Lung microvascular endothelial cell (primary cell): ENCODE results near the gene GRPEL1. TPM values are rescaled to one million over a fixed set of nuclear protein-coding genes. Genes with fewer than 3 reads are reported as not detected.

ENCODE experiments used
- DNase-seq, 2 donors: peaks; one replicate each; pipeline versions ENCODE4 v3.0.0 to v3.0.0-alpha.2; 2010; ENCODE audit warnings: low read depth in 2 of 2
- total RNA-seq: library from RNA; depleted of rRNA; stranded (reverse); fragments of >200 nt; gene quantifications from 2 replicates; pipeline ENCODE4 v1.2.1, GENCODE V29; 2014

GRPEL1 gene
- total RNA-seq, 1 donor from 2014 or later = 21.6 TPM

DNA sequence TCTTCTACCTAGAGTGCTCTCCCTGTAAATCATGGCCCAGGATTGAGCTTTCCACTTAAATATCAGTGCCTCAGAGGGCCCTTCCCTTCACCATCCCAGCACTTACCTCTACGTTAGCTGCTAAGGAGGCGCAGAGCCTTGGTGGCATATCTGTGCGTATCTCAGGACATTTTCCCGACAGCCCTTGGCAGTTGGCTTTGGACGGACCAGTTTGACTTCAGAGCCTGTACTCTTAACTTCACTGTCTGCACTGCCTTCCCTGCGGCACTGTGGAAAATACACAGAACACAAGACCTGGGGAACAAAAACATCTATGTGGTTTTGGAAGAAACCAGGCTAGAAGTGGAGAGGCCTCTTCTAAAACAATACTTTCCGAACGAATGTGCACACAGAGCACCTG is 22.3 kb downstream of the GRPEL1 start:
- DNase-seq = no peak

GRCh38 chr4:7044137-7044930 is 23.5 kb downstream of the GRPEL1 start:
- peak; percentile 13 to 17 for DNase-seq

DNA sequence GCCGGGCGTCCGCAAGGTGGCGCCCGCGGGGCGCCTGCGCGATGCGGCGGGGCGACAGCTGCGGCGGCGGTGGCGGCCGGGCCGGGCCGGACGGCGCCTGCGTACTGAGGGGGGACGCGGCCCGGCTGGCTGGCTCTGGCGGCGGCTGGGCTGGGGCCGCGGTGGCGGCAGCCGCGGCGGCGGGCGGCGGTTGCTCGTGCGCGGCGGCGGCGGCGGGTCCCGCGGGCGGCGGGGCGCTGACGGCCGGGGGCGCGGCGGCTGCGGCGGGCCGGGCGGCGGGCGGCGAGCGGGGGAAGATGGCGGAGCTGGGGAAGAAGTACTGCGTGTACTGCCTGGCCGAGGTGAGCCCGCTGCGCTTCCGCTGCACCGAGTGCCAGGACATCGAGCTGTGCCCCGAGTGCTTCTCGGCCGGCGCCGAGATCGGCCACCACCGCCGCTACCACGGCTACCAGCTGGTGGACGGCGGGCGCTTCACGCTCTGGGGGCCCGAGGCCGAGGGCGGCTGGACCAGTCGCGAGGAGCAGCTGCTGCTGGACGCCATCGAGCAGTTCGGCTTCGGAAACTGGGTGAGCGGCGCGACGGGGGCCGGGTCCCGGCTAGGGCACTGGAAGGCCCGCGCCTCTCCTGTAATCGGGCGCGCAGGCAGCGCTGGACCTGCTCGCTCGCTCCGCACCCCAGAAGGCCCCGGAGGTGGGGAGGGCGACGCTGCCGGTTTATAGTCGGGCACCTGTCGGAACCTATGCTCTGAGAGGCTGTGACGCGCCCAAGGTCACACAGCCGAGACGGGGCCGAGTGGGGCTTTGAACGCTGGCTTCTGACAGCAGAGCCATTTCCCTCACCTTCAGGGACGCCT is 24.4 kb downstream of the GRPEL1 start, which contains the start of gene TADA2B:
Gene TADA2B, plus strand, starts transcription at position 89 of the 853 bp plus-strand sequence. Its CDS starts 208 bp downstream, at position 297.
- peak; percentile 62 to 63 for DNase-seq

GRCh38 chr4:7042503-7043283 is 25.2 kb downstream of the GRPEL1 start:
- peak; percentile 99 for DNase-seq

GRCh38 chr4:7041801-7042502 is 25.9 kb downstream of the GRPEL1 start:
- no peak for DNase-seq

- no peak for DNase-seq
Observed at GRCh38 chr4:7041246-7041645, 26.6 kb downstream of the GRPEL1 start.

- DNase-seq = no peak
Observed at GRCh38 chr4:7040765-7041164, 27.1 kb downstream of the GRPEL1 start.

DNA sequence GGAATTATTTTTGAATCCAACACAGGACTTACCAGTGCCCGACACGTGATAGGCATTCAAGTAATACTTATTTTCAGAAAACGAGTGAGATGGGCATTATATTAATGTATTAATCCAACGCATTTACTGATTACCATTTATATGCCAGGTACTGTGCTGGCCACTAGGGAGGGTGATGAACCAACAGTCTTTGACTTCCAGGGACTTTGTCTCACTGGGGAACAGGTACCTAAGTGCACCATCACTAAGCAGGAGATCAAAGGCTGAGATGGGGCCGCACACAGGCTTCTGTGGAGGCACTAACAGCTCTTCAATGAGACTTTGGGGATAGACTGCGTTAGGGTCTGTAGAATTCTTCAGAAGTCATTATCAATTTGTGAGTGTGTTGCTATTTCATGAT is 30.4 kb downstream of the GRPEL1 start:
- no peak for DNase-seq

GRCh38 chr4:7034262-7035081 is 33.4 kb downstream of the GRPEL1 start:
- no peak for DNase-seq

- no peak for DNase-seq
Observed at GRCh38 chr4:7032596-7032995, 35.3 kb downstream of the GRPEL1 start.

DNA sequence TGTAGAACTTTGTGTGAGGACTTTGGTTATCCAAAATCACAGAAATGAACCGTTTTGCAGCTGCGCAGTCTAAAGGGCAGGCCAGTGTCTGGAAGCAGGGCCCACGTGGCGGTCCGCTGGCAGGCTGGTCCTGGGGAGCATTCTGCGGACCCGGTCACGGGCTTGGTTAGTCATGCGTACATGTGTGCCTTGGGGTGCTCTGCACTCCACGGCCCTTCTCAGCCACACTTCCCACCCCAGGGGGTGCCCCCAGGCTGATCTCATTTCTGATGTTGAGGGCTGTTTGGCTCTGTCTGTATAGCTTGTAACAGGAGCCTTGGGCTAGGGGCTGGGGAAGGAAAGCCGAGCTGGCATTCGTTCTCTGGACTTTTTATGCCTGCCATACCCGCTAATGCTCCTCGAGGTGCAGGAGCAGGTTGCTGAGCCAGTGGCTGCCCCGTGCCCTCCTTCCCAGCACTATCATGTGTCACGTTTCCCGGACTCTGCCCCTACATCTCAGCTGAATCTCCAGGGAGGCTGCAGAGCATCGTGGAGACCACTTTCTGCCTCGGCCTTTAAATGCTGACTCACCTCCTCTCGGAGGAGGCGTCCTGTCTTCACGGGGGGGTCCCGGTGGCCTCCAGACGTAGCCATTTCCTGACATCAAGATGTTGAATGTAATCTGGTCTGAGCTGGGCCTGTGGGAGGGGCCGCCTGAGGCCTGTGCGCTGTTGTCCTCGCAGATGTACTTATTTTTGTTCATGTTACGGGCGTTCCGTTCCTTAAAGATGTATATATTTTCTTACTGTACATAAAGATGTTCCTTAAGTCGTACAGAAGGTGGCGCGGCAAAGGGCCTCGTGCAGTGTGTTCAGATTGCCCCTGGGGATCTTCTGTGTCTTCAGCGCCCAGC is 36.1 kb downstream of the GRPEL1 start:
- peak in 1 of 2 donors; percentile 44 for DNase-seq

- DNase-seq = no peak
Observed at GRCh38 chr4:7030856-7031255, 37.0 kb downstream of the GRPEL1 start.

DNA sequence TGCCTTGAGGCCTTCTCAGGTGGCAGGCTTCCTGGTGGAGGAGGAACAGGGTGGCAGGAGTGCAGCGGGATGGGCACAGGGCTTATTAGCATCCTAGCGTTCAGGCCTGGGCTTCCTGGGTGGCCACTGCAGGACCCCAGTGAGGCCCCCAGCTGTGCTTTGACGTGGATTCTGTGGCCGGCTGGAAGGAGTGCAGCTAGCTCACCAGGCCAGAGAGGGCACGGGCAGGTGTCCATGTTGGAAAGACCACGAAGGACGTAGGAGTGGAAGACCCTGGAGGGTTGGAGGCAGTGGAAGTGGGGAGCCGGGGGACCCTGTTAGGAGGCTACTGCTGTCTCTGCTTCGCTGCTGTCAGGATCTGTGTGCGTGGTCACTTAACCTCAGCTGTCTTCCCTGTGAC is 37.9 kb downstream of the GRPEL1 start:
- DNase-seq = no peak

DNA sequence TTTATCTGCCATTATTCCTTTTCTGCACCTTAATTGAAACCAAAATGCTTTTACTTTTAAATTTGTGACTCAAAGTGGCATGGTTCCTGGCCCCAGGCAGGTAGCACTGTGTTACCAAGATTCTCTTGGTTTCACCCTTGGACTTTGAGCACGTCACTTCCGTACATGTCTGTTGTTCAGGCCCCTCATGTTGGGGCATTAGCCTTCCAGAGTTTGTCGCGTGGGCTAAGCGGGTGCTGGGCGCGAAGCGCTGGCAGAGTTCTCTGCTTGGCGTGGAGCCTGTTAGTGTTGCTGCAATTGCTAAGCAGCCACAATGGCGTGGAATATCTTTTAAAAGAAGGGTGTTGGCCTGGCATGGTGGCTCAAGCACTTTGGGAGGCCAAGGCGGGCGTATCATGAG is 38.7 kb downstream of the GRPEL1 start:
- no peak for DNase-seq

DNA sequence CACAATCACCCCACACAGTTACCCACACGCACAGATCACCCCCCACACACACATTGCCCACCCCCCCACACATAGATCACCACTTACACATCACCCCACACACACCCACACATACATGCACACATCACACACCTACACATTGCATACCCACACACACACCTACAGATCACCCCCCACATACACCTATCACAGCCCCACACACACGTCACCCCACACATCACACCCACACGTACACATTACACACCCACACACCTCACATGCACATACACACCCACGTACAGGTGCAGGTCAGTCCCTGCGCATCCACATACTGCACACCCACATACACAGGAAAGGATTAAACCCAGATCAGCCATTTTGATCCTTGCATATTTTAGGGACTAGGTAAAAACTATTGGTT is 40.0 kb downstream of the GRPEL1 start:
- no peak for DNase-seq

DNA sequence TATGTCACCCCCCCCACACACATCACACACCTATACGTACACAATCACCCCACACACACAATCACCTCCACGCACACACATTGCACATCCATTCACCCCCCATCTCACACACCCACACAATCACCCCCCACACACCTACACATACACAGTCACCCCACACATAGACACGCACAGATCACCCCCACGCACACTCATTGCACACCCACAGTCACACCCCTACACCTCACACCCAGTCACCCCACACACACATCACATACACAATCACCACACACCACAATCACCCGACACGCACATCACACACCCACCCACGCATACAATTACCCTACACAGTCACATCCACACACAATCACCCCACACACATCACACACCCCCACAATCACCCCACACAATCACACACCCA is 40.6 kb downstream of the GRPEL1 start:
- DNase-seq = no peak

GRCh38 chr4:7026107-7026506 is 41.8 kb downstream of the GRPEL1 start:
- no peak for DNase-seq

GRCh38 chr4:7025040-7025602 is 42.7 kb downstream of the GRPEL1 start:
- no peak for DNase-seq

DNA sequence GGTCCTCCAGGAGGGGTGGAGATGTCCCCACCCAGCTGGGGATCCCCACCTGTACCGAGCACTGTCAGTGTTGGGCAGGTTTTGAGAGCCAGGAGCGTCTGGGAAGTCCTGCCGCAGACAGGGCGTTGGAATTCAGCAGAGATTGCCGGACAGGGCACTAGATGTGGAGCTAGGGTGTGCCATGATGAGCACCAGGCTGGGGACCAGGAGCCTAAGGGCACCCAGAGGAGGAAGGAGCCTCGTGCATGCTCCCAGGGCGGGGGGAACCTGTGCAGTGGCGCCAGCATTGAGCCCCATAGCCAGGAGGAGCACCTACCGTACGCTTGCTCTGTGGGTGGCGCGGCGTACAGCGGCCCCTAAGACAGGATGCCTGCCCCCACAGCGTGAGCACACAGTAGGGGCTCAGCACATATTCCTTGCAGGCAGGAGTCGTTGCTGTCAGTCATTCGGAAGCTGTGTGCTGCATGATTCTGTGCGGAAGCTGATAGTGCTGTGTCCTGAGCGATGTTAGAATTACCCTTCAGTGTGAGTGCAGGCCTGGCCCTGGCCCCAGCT is 43.5 kb downstream of the GRPEL1 start:
- DNase-seq = no peak
